Suppressor macrophage treated with lipopolysaccharide for 4 hours (primary cell): ENCODE results near the gene ZCCHC2.

Experiments
- DNase-seq: peaks from one replicate; pipeline ENCODE4 v3.0.0-alpha.2; 2020

ZCCHC2 gene

GRCh38 chr18:62539284-62540165 lies 16.7 kb downstream of the ZCCHC2 start:
- no peak for DNase-seq

- no peak for DNase-seq
Observed at GRCh38 chr18:62543021-62543420, 20.2 kb downstream of the ZCCHC2 start.

GRCh38 chr18:62545098-62545497 lies 22.3 kb downstream of the ZCCHC2 start:
- peak; percentile 60 for DNase-seq

GRCh38 chr18:62549755-62550154 lies 26.9 kb downstream of the ZCCHC2 start:
- DNase-seq = no peak

GRCh38 chr18:62550746-62551145 lies 27.9 kb downstream of the ZCCHC2 start:
- no peak for DNase-seq

- DNase-seq = no peak
Observed at GRCh38 chr18:62551972-62552513, 29.2 kb downstream of the ZCCHC2 start.

- peak; percentile 55 for DNase-seq
Observed at GRCh38 chr18:62554061-62554815, 31.4 kb downstream of the ZCCHC2 start.

GRCh38 chr18:62555135-62555534 lies 32.3 kb downstream of the ZCCHC2 start:
- peak; percentile 61 for DNase-seq

- DNase-seq = no peak
Observed at GRCh38 chr18:62556397-62556796, 33.6 kb downstream of the ZCCHC2 start.

- DNase-seq = no peak
Observed at GRCh38 chr18:62558015-62558663, 35.3 kb downstream of the ZCCHC2 start.

- DNase-seq = no peak
Observed at GRCh38 chr18:62564044-62564443, 41.2 kb downstream of the ZCCHC2 start.

GRCh38 chr18:62566199-62566598 lies 43.4 kb downstream of the ZCCHC2 start:
- DNase-seq = peak; percentile 67

GRCh38 chr18:62566818-62567217 lies 44.0 kb downstream of the ZCCHC2 start:
- DNase-seq = no peak

GRCh38 chr18:62569081-62569655 lies 46.3 kb downstream of the ZCCHC2 start:
- no peak for DNase-seq

GRCh38 chr18:62571037-62571436 lies 48.2 kb downstream of the ZCCHC2 start:
- DNase-seq = no peak

GRCh38 chr18:62571648-62572047 lies 48.8 kb downstream of the ZCCHC2 start:
- DNase-seq = no peak

- DNase-seq = no peak
Observed at GRCh38 chr18:62572456-62572855, 49.6 kb downstream of the ZCCHC2 start.

- no peak for DNase-seq
Observed at GRCh38 chr18:62574776-62575175, 52.0 kb downstream of the ZCCHC2 start.

- DNase-seq = no peak
Observed at GRCh38 chr18:62576271-62576670, 53.4 kb downstream of the ZCCHC2 start.

- DNase-seq = peak; percentile 72
Observed at GRCh38 chr18:62576845-62577512, 54.2 kb downstream of the ZCCHC2 start.

- no peak for DNase-seq
Observed at GRCh38 chr18:62577765-62578164, 54.9 kb downstream of the ZCCHC2 start.

- no peak for DNase-seq
Observed at GRCh38 chr18:62578980-62579511, 56.2 kb downstream of the ZCCHC2 start.
